ENCODE results near the gene MYH16.
"Not testable (repeated sequence)": the region's sequence is repeated elsewhere in the genome, so short reads cannot be mapped to it uniquely, and the experiment has no call there.

MYH16 gene

DNA sequence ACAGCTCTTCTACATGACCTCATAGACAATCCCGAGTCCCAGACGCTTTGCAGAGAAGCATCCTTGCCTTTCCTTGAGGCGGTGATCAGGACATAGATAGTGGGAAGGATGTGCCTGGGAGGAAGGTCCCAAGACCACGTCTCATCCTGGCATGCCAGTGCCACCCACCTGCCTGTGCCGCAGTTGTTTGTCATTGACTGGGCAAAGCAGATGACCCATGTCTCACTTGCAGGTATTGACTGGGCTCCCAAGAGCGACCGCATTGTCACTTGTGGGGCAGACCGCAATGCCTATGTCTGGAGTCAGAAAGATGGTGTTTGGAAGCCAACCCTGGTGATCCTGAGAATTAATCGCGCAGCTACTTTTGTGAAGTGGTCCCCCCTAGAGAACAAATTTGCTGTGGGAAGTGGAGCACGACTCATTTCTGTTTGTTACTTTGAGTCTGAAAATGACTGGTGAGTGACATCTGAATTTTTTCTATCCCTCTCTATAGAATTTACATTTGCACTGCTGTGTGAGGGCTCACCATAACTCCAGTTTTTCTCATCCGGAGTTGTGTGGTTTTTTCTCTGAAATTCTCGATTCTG, 71.5 kb downstream of the MYH16 start:
- no peak overlapping the region for H3K27ac ChIP-seq (ENCODE audit: low read depth, low read length)
- H3K9ac ChIP-seq (ENCODE audit: low read length), result no peak overlapping the region
- H3K27me3 ChIP-seq (ENCODE audit: control insufficient read depth, insufficient read depth, low read length), result no peaks in the 10 kb centered on the region
- H3K4me1 ChIP-seq (ENCODE audit: control insufficient read depth, insufficient read depth, low read length), result no peaks in the 10 kb centered on the region
- H3K4me3 ChIP-seq (ENCODE audit: low read length), result no peak overlapping the region
- H3K36me3 ChIP-seq (ENCODE audit: control insufficient read depth, insufficient read depth, low read length), result peaks cover 20% of the 10 kb centered on the region

- not testable (repeated sequence) for H3K27me3 ChIP-seq (ENCODE audit: control insufficient read depth, insufficient read depth, low read length); H3K4me3 ChIP-seq (ENCODE audit: low read length); H3K4me1 ChIP-seq (ENCODE audit: control insufficient read depth, insufficient read depth, low read length); H3K9ac ChIP-seq (ENCODE audit: low read length); H3K27ac ChIP-seq (ENCODE audit: low read depth, low read length)
- H3K36me3 ChIP-seq (ENCODE audit: control insufficient read depth, insufficient read depth, low read length), result peaks cover 13% of the 10 kb centered on the region
These were observed 78.0 kb downstream of the MYH16 start for GRCh38 chr7:99350641-99351040.

- Histone ChIP-seq H3K4me1 (ENCODE audit: control insufficient read depth, insufficient read depth, low read length) (no peaks in the 10 kb centered on the region), H3K27ac (ENCODE audit: low read depth, low read length) (no peak overlapping the region), H3K4me3 (ENCODE audit: low read length) (no peak overlapping the region), H3K36me3 (ENCODE audit: control insufficient read depth, insufficient read depth, low read length) (peaks cover 18% of the 10 kb centered on the region), H3K27me3 (ENCODE audit: control insufficient read depth, insufficient read depth, low read length) (no peaks in the 10 kb centered on the region), H3K9ac (ENCODE audit: low read length) (no peak overlapping the region)
These were observed 79.6 kb downstream of the MYH16 start for GRCh38 chr7:99352247-99352646.

DNA sequence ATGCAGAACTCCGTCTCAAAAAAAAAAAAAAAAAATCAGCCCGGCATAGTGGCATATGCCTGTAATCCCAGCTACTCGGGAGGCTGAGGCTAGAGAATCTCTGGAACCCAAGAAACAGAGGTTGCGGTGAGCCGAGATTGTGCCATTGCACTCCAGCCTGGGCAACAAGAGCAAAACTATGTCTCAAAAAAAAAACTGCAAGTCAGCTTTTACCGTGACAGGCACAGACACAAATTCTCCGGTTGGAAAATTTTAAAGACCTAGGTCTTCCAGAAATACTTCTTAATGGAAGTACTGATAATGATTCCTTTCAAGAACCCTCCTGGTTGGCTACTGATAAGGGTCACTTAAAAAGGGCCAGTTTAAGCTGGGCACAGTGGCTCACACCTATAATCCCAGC, 82.5 kb downstream of the MYH16 start:
- H3K27me3 ChIP-seq (ENCODE audit: control insufficient read depth, insufficient read depth, low read length), result no peaks in the 10 kb centered on the region
- no peak overlapping the region for H3K27ac ChIP-seq (ENCODE audit: low read depth, low read length)
- H3K4me3 ChIP-seq (ENCODE audit: low read length), result no peak overlapping the region
- peaks cover 31% of the 10 kb centered on the region for H3K36me3 ChIP-seq (ENCODE audit: control insufficient read depth, insufficient read depth, low read length)
- H3K9ac ChIP-seq (ENCODE audit: low read length), result no peak overlapping the region
- H3K4me1 ChIP-seq (ENCODE audit: control insufficient read depth, insufficient read depth, low read length), result no peaks in the 10 kb centered on the region

DNA sequence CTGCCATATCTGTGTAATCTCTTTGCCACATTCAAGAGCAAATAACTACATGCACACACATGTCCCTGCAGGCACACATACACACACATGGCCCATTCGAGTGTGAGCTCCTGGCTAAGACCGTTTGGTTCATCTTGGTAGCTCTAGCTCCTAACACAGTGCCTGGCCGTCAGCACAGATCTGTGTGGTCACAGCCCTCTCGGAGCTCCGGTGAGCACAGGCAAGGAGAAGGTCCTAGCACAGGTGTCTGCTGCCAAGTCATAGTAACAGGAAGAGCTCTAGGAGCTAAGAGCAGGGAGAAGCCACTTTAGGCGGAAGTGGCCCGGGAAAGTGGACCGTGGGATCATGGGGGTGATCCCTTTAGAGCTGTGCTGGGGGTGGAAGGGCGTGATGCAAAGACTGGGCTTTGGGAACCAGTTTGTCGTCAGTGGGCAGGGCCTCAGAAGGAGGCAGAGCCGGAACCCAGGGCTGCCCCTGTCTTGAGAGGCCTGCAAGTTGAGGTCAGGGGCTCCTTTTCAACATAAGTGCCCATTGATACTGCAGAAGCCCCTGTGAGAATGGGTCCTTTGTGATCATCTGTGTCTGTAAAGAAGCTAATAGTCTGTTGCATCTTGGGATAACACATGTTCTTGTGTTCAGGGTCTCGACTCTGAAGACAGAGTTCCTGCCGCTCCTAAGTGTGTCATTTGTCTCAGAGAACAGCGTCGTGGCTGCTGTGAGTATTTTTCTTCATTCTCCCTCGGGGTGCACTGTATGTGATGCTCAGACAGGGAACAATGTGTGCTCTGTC, 85.3 kb downstream of the MYH16 start:
- peaks cover 40% of the 10 kb centered on the region for H3K36me3 ChIP-seq (ENCODE audit: control insufficient read depth, insufficient read depth, low read length)
- H3K27me3 ChIP-seq (ENCODE audit: control insufficient read depth, insufficient read depth, low read length), result no peaks in the 10 kb centered on the region
- H3K27ac ChIP-seq (ENCODE audit: low read depth, low read length), result no peak overlapping the region
- no peak overlapping the region for H3K4me3 ChIP-seq (ENCODE audit: low read length)
- no peaks in the 10 kb centered on the region for H3K4me1 ChIP-seq (ENCODE audit: control insufficient read depth, insufficient read depth, low read length)
- H3K9ac ChIP-seq (ENCODE audit: low read length), result no peak overlapping the region

DNA sequence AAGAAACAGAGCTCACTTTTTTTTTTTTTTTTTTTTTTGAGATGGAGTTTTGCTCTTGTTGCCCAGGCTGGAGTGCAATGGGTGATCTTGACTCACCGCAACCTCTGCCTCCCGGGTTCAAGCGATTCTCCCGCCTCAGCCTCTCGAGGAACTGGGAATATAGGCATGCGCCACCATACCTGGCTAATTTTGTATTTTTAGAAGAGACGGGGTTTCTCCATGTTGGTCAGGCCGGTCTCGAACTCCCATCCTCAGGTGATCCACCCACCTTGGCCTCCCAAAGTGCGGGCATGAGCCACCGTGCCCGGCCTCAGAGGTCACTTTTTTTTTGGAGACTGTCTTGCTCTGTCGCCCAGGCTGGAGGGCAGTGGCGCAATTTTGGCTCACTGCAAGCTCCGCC, 85.9 kb downstream of the MYH16 start:
- H3K36me3 ChIP-seq (ENCODE audit: control insufficient read depth, insufficient read depth, low read length), result peaks cover 44% of the 10 kb centered on the region

DNA sequence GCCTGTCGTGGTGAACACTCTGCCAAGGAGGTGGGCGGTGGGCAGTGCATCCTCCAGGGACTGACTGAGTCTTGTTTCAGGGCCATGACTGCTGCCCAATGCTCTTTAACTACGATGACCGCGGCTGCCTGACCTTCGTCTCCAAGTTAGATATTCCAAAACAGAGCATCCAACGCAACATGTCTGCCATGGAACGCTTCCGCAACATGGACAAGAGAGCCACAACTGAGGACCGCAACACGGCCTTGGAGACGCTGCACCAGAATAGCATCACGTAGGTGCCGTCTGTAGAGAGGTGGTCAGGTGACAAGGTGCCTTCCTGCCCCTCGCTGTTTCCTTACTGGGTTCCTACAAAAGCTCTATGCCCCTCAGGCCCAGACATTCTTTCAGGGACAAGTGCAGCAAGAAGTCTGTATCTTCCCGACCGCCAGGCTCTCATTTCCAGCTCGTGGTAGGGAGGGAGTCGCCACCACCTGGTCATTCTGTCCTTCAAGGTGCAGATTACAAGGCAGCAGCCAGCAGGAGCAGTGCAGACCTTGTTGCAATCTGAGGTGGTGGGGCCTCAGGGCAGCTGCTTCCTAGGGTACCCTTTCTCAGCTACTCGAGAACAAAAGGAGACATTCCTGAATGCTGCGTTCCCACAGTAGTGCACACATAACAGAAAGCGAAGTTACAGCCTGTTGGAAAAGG, 87.0 kb downstream of the MYH16 start:
- peaks cover 44% of the 10 kb centered on the region for H3K36me3 ChIP-seq (ENCODE audit: control insufficient read depth, insufficient read depth, low read length)
- H3K4me1 ChIP-seq (ENCODE audit: control insufficient read depth, insufficient read depth, low read length), result no peaks in the 10 kb centered on the region
- H3K9ac ChIP-seq (ENCODE audit: low read length), result no peak overlapping the region
- H3K4me3 ChIP-seq (ENCODE audit: low read length), result no peak overlapping the region
- H3K27me3 ChIP-seq (ENCODE audit: control insufficient read depth, insufficient read depth, low read length), result no peaks in the 10 kb centered on the region
- no peak overlapping the region for H3K27ac ChIP-seq (ENCODE audit: low read depth, low read length)

More for the DNA sequence above, 85.9 kb downstream of the MYH16 start:
- not testable (repeated sequence) for H3K27me3 ChIP-seq (ENCODE audit: control insufficient read depth, insufficient read depth, low read length); H3K4me1 ChIP-seq (ENCODE audit: control insufficient read depth, insufficient read depth, low read length); H3K4me3 ChIP-seq (ENCODE audit: low read length); H3K27ac ChIP-seq (ENCODE audit: low read depth, low read length); H3K9ac ChIP-seq (ENCODE audit: low read length)
